Activated naive CD4-positive, alpha-beta T cell treated with anti-CD3 and anti-CD28 coated beads for 36 hours (primary cell): ENCODE data around the gene ZNF322. TPM values are rescaled to one million over a fixed set of nuclear protein-coding genes. Genes with fewer than 3 reads are reported as not detected.

Experiments
- CTCF ChIA-PET: fragments of 350-600 bp; sonication (Branson Sonifier 250); formaldehyde crosslinking; loops from one replicate; lab custom pipeline; 2021; ENCODE audit warnings: antibody characterized with exemption; lab: Charles Lee
- DNase-seq: peaks from one replicate; pipeline ENCODE4 v3.0.0-alpha.2; 2020
- H3K27ac Mint-ChIP-seq: one replicate; pipeline ENCODE4 v1.8.0; 2021; ENCODE audit warnings: mild to moderate bottlenecking, mixed read lengths
- H3K27me3 Mint-ChIP-seq: one replicate; pipeline ENCODE4 v1.8.0; 2021; ENCODE audit warnings: low read depth, mixed read lengths
- H3K36me3 Mint-ChIP-seq: one replicate; pipeline ENCODE4 v1.8.0; 2021; ENCODE audit warnings: low read depth, mixed read lengths
- H3K4me1 Mint-ChIP-seq: one replicate; pipeline ENCODE4 v1.8.0; 2021; ENCODE audit warnings: low read depth, mixed read lengths
- H3K4me3 Mint-ChIP-seq: one replicate; pipeline ENCODE4 v1.8.0; 2021; ENCODE audit warnings: mild to moderate bottlenecking, moderate library complexity, mixed read lengths
- H3K9me3 Mint-ChIP-seq: one replicate; pipeline ENCODE4 v1.8.0; 2021; ENCODE audit warnings: mixed read lengths
- intact Hi-C: fragments of 100-400 bp; cut with micrococcal nuclease; formaldehyde crosslinking; loops from one replicate; pipeline ENCODE4 v1.15.1; 2023
- total RNA-seq, 2 experiments: library from RNA; stranded (reverse); gene quantifications; one replicate each; pipeline ENCODE4 v1.2.3, GENCODE V29; 2021

The ZNF322 gene
- total RNA-seq, 2 experiments from 2014 or later = 8.8 to 9.6 TPM

DNA sequence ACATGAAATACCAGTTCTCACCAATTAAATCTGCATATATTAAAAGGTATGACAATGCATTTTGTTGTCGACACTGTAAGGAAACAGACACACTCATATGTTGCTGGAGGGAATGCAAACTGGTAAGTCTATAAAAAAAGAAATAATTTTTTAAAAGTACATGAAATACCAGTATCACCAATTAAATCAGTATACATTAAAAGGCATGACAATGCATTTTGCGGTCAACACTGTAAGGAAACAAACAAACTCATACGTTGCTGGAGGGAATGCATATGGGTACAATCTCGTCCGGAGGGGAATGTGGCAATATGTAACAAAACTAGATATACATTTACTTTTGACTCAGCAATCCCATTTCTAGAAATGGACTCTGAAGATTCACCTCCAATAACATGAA is 6.5 kb downstream of the ZNF322 start:
- Mint-ChIP-seq H3K9me3 (peaks cover 8% of the 10 kb centered on the region), H3K4me1 (peaks cover 11% of the 10 kb centered on the region), H3K27me3 (no peaks in the 10 kb centered on the region), H3K4me3 (no peak overlapping the region), H3K36me3 (peaks cover 48% of the 10 kb centered on the region), H3K27ac (no peak overlapping the region)
- intact Hi-C loops = no loop called here
- no peak for DNase-seq
- CTCF ChIA-PET = no interaction called here

DNA sequence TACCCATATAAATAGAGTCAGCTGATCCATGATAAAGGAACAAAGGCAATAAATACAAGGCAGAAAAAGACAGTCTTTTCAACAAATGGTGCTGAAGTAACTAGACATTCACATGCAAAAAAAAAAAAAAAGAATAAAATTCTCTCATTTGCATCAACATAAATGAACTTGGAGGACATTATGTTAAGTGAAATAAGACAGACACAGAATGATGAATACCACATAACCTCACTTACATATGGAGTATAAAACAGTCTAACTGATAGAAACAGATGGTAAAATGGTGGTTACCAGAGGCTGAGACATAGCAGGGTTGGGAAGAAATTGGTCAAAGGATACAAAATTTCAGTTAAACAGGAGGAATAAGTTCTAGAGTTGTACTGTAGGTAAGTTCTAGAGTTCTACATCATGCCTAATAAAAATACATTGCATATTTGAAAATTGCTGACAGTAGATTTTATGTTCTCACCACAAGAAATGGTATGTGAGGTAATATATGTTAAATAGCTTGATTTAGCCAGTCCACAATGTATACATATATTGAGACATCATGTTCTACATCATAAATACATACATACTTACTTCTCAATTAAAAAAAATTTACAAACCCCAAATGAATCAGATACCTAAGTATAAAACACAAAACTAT is 8.3 kb downstream of the ZNF322 start:
- H3K9me3 Mint-ChIP-seq = peaks cover 8% of the 10 kb centered on the region
- CTCF ChIA-PET = interaction anchor here (0.8 kb wide), 1 partner anchor 56 kb away, joined by 3 read pairs; no protein-coding TSS in a partner anchor
- no peak for DNase-seq
- peaks cover 2% of the 10 kb centered on the region for H3K4me1 Mint-ChIP-seq
- H3K27me3 Mint-ChIP-seq = no peaks in the 10 kb centered on the region
- H3K36me3 Mint-ChIP-seq = peaks cover 47% of the 10 kb centered on the region
- no peak overlapping the region for H3K4me3 Mint-ChIP-seq
- no peak overlapping the region for H3K27ac Mint-ChIP-seq
- intact Hi-C loops = no loop called here

- no peaks in the 10 kb centered on the region for H3K4me1 Mint-ChIP-seq
- H3K36me3 Mint-ChIP-seq = peaks cover 61% of the 10 kb centered on the region
- intact Hi-C loops = no loop called here
- CTCF ChIA-PET = no interaction called here
- H3K27me3 Mint-ChIP-seq = no peaks in the 10 kb centered on the region
- no peak for DNase-seq
- peaks cover 12% of the 10 kb centered on the region for H3K9me3 Mint-ChIP-seq
- no peak overlapping the region for H3K4me3 Mint-ChIP-seq
- H3K27ac Mint-ChIP-seq = no peak overlapping the region
Measured at GRCh38 chr6:26646074-26646473, 13.5 kb downstream of the ZNF322 start.

DNA sequence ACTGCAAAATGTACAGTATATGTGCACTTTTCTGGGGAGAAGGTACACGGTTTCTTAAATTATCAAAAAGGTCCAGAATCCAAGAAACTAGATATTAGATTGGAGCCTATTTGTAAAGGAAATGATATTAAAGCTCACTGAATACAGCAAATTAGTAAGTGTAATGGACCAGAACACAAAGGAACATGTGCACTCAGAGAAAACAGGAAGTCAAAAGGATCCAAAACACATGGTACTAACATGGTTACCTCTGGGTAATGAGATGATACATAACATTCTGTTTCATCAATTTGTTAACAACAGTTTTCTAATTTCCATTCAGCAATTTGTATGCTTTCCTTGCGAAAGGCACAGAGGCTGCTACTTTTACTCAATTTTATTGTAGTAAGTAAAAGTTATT is 18.7 kb downstream of the ZNF322 start:
- Mint-ChIP-seq H3K27ac (no peak overlapping the region), H3K36me3 (peaks cover 62% of the 10 kb centered on the region), H3K4me3 (no peak overlapping the region), H3K4me1 (no peaks in the 10 kb centered on the region), H3K27me3 (no peaks in the 10 kb centered on the region), H3K9me3 (peaks cover 26% of the 10 kb centered on the region)
- CTCF ChIA-PET = no interaction called here
- no peak for DNase-seq
- intact Hi-C loops = no loop called here

- H3K9me3 Mint-ChIP-seq = peaks cover 7% of the 10 kb centered on the region
- intact Hi-C loops = no loop called here
- peaks cover 5% of the 10 kb centered on the region for H3K36me3 Mint-ChIP-seq
- no peak overlapping the region for H3K4me3 Mint-ChIP-seq
- CTCF ChIA-PET = no interaction called here
- H3K27ac Mint-ChIP-seq = no peak overlapping the region
- H3K4me1 Mint-ChIP-seq = no peaks in the 10 kb centered on the region
- H3K27me3 Mint-ChIP-seq = no peaks in the 10 kb centered on the region
- no peak for DNase-seq
Measured at GRCh38 chr6:26629359-26629758, 30.2 kb downstream of the ZNF322 start.

GRCh38 chr6:26627843-26628242 is 31.7 kb downstream of the ZNF322 start:
- CTCF ChIA-PET = no interaction called here

DNA sequence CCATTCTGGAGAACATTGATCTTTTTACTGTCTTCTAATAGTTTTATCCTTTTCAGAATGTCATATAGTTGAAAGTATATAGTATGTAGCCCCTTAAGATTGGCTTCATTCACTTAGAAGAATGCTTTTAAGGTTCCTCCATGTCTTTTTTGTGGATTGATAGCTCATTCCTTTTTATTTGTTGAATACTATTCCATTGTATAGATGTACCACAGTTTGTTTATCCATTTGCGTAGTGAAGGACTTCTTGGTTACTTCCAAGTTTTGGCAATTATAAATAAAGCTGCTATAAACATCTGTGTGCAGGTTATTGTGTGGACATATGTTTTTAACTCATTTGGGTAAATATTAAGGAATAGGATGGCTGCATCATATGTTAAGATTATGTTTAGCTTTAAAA is 35.0 kb downstream of the ZNF322 start:
- Mint-ChIP-seq H3K4me3 (no peak overlapping the region), H3K27ac (no peak overlapping the region), H3K36me3 (no peaks in the 10 kb centered on the region), H3K27me3 (peaks cover 3% of the 10 kb centered on the region), H3K9me3 (peaks cover 7% of the 10 kb centered on the region), H3K4me1 (no peaks in the 10 kb centered on the region)
- intact Hi-C loops = no loop called here
- CTCF ChIA-PET = interaction anchor here (0.6 kb wide), 1 partner anchor 855 kb away, joined by 3 read pairs; no protein-coding TSS in a partner anchor
- no peak for DNase-seq

More at GRCh38 chr6:26627843-26628242, 31.7 kb downstream of the ZNF322 start:
- Mint-ChIP-seq H3K4me1 (no peaks in the 10 kb centered on the region), H3K4me3 (no peak overlapping the region), H3K27me3 (no peaks in the 10 kb centered on the region), H3K9me3 (peaks cover 7% of the 10 kb centered on the region), H3K27ac (no peak overlapping the region), H3K36me3 (no peaks in the 10 kb centered on the region)
- intact Hi-C loops = no loop called here
- no peak for DNase-seq

- no peak for DNase-seq
- Mint-ChIP-seq H3K4me1 (no peaks in the 10 kb centered on the region), H3K4me3 (no peak overlapping the region), H3K36me3 (no peaks in the 10 kb centered on the region), H3K9me3 (peaks cover 7% of the 10 kb centered on the region), H3K27me3 (peaks cover 3% of the 10 kb centered on the region), H3K27ac (no peak overlapping the region)
- intact Hi-C loops = no loop called here
- CTCF ChIA-PET = no interaction called here
Measured at GRCh38 chr6:26623339-26623859, 36.1 kb downstream of the ZNF322 start.

- Mint-ChIP-seq H3K4me3 (peak overlapping the region; percentile 74), H3K36me3 (no peaks in the 10 kb centered on the region), H3K27ac (no peak overlapping the region), H3K4me1 (peaks cover 12% of the 10 kb centered on the region), H3K9me3 (no peaks in the 10 kb centered on the region), H3K27me3 (peaks cover 26% of the 10 kb centered on the region)
- intact Hi-C loops = no loop called here
- DNase-seq = peak; percentile 43
- CTCF ChIA-PET = interaction anchor here (0.6 to 1.0 kb wide), 2 partner anchors 47 to 514 kb away, joined by 3 read pairs; no protein-coding TSS in a partner anchor
Measured at GRCh38 chr6:26613689-26614683, 45.6 kb downstream of the ZNF322 start.

DNA sequence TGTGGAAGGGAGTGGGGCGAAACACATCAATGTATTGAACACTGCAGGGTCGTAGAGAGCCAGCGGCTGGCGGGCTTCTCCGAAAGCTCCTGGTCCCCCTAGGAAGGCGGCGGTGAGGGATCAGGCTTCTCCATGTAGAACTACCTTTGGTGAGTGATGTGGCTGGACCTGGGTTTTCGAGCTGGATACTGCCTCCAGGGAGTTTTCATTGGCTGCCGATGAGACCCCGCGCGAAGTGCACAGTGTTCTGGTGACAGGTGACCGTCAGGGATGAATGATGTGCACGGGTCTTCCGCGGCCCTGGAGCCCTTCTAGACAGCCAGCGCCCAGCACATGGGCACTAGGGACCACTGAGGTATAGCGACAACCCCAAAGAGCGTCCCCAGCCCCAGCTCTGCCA is 46.3 kb downstream of the ZNF322 start:
- intact Hi-C loops = no loop called here
- Mint-ChIP-seq H3K9me3 (no peaks in the 10 kb centered on the region), H3K36me3 (no peaks in the 10 kb centered on the region), H3K27me3 (peaks cover 26% of the 10 kb centered on the region), H3K27ac (no peak overlapping the region), H3K4me1 (peaks cover 12% of the 10 kb centered on the region), H3K4me3 (peak overlapping the region; percentile 52)
- no peak for DNase-seq
- CTCF ChIA-PET = interaction anchor here (0.6 to 1.0 kb wide), 3 partner anchors 18 to 515 kb away, joined by 3 to 4 read pairs (median 3); no protein-coding TSS in a partner anchor

GRCh38 chr6:26611599-26611998 is 47.9 kb downstream of the ZNF322 start:
- H3K27me3 Mint-ChIP-seq = peaks cover 26% of the 10 kb centered on the region
- no peak for DNase-seq
- H3K4me3 Mint-ChIP-seq = no peak overlapping the region
- H3K9me3 Mint-ChIP-seq = no peaks in the 10 kb centered on the region
- H3K27ac Mint-ChIP-seq = no peak overlapping the region
- H3K36me3 Mint-ChIP-seq = no peaks in the 10 kb centered on the region
- H3K4me1 Mint-ChIP-seq = peaks cover 17% of the 10 kb centered on the region
- CTCF ChIA-PET = interaction anchor here (0.7 to 0.9 kb wide), 2 partner anchors 39 to 466 kb away, joined by 3 to 5 read pairs; no protein-coding TSS in a partner anchor
- intact Hi-C loops = no loop called here

GRCh38 chr6:26609463-26609862 is 50.1 kb downstream of the ZNF322 start:
- DNase-seq = no peak
- no peak overlapping the region for H3K4me3 Mint-ChIP-seq
- peaks cover 12% of the 10 kb centered on the region for H3K4me1 Mint-ChIP-seq
- no peaks in the 10 kb centered on the region for H3K9me3 Mint-ChIP-seq
- CTCF ChIA-PET = no interaction called here
- no peaks in the 10 kb centered on the region for H3K36me3 Mint-ChIP-seq
- intact Hi-C loops = loop anchor here (10.0 kb wide), 1 partner anchor 1145 kb away; no protein-coding TSS in a partner anchor
- no peak overlapping the region for H3K27ac Mint-ChIP-seq
- H3K27me3 Mint-ChIP-seq = peaks cover 11% of the 10 kb centered on the region
